OCI-LY1 (cell line): ENCODE results near the gene CAMTA1.

ENCODE experiments used
- H2AFZ ChIP-seq: fragments of 200-600 bp; sonication (generic), shearing (Covaris generic); 2 replicates; pipeline ENCODE4 v1.6.0; 2014; ENCODE audit warnings: antibody characterized with exemption, mild to moderate bottlenecking, low read length
- H3F3A ChIP-seq: fragments of 200-600 bp; sonication (generic), shearing (Covaris generic); 2 replicates; pipeline ENCODE4 v1.6.0; 2014; ENCODE audit warnings: mild to moderate bottlenecking, antibody characterized with exemption, low read length, moderate library complexity; ENCODE audit not compliant: insufficient read depth
- H3K27ac ChIP-seq: fragments of 200-600 bp; sonication (generic); 2 replicates; pipeline ENCODE4 v1.5.1; 2014; ENCODE audit warnings: low read length, mixed run types, mild to moderate bottlenecking, low read depth; ENCODE audit not compliant: poor library complexity, severe bottlenecking
- H3K27me3 ChIP-seq: fragments of 200-600 bp; sonication (generic); 2 replicates; pipeline ENCODE4 v1.6.0; 2014; ENCODE audit warnings: antibody characterized with exemption, mild to moderate bottlenecking, low read length, moderate library complexity; ENCODE audit not compliant: insufficient read depth
- H3K36me3 ChIP-seq: fragments of 200-600 bp; sonication (generic); 2 replicates; pipeline ENCODE4 v1.6.1; 2014; ENCODE audit warnings: mild to moderate bottlenecking, antibody characterized with exemption, low read length, moderate library complexity, mixed read lengths; ENCODE audit not compliant: insufficient read depth
- H3K4me1 ChIP-seq: fragments of 200-600 bp; sonication (generic); 2 replicates; pipeline ENCODE4 v1.5.1; 2014; ENCODE audit warnings: mild to moderate bottlenecking, low read length, moderate library complexity; ENCODE audit not compliant: insufficient read depth, severe bottlenecking
- H3K4me2 ChIP-seq: fragments of 200-600 bp; sonication (generic), shearing (Covaris generic); 2 replicates; pipeline ENCODE4 v1.6.1; 2014; ENCODE audit warnings: low read length
- H3K4me3 ChIP-seq: fragments of 200-600 bp; sonication (generic); 2 replicates; pipeline ENCODE4 v1.5.1; 2014; ENCODE audit warnings: low read length, low read depth, mild to moderate bottlenecking, mixed read lengths; ENCODE audit not compliant: poor library complexity, severe bottlenecking
- H3K79me2 ChIP-seq: fragments of 200-600 bp; shearing (Covaris generic); 2 replicates; pipeline ENCODE4 v1.6.1; 2016; ENCODE audit warnings: mixed run types, low read length, mixed read lengths; ENCODE audit not compliant: insufficient read depth
- H3K9ac ChIP-seq: fragments of 200-600 bp; sonication (generic), shearing (Covaris generic); 2 replicates; pipeline ENCODE4 v1.6.1; 2014; ENCODE audit warnings: mild to moderate bottlenecking, low read length, mixed read lengths
- H3K9me2 ChIP-seq: fragments of 200-600 bp; sonication (generic), shearing (Covaris generic); 2 replicates; pipeline ENCODE4 v1.6.1; 2014; ENCODE audit warnings: low read depth, mild to moderate bottlenecking, low read length, mixed read lengths
- H3K9me3 ChIP-seq: fragments of 200-600 bp; shearing (Covaris generic); 2 replicates; pipeline ENCODE4 v1.6.1; 2014; ENCODE audit warnings: low read length, mixed read lengths
- H4K20me1 ChIP-seq: fragments of 200-600 bp; sonication (generic), shearing (Covaris generic); 2 replicates; pipeline ENCODE4 v1.6.0; 2016; ENCODE audit warnings: mild to moderate bottlenecking, low read length; ENCODE audit not compliant: insufficient read depth
- EZH2 ChIP-seq: fragments of 200-600 bp; sonication (generic), shearing (Covaris generic); IDR thresholded peaks from 2 replicates; pipeline ENCODE4 v1.8.0; 2017; ENCODE audit warnings: borderline replicate concordance, mixed run types, mild to moderate bottlenecking, antibody characterized with exemption, low read length, moderate library complexity, mixed read lengths
- TF ChIP-seq, protein P1 (sequence below): fragments of 200-600 bp; sonication (generic), shearing (Covaris generic); IDR thresholded peaks from 2 replicates; pipeline ENCODE4 v1.5.1; 2017; ENCODE audit warnings: mild to moderate bottlenecking, antibody characterized with exemption, low read length, moderate library complexity, mixed read lengths

The CAMTA1 gene

DNA sequence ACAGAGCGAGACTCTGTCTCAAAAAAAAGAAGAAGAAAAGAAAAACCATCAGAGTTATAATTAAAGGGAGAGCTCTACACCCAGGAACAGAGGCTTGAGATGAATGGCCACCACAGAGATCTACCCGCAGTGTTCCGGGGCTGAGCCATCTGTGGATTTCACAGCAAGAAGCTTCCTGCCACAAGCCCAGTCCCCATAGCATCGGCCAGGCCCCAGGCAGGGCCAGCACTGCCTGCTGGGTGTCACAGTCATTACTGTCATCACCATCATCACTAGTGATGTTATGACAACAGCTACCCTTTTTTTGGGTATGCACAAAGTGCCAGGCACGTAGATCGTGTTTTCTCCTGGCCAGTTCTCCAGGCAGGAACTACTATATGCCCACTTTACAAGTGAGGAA, 874.3 kb downstream of the CAMTA1 start:
- H3K9me2 ChIP-seq = no peaks in the 10 kb centered on the region
- no peaks in the 10 kb centered on the region for H3K9me3 ChIP-seq
- H3K9ac ChIP-seq = no peak overlapping the region
- H3K79me2 ChIP-seq = no peaks in the 10 kb centered on the region
- no peaks in the 10 kb centered on the region for H3K27me3 ChIP-seq
- H3K36me3 ChIP-seq = no peaks in the 10 kb centered on the region
- no peaks in the 10 kb centered on the region for H3K4me1 ChIP-seq
- no peak overlapping the region for H3K4me3 ChIP-seq
- TF ChIP-seq EZH2 = no peak
- TF ChIP-seq, protein P1, sequence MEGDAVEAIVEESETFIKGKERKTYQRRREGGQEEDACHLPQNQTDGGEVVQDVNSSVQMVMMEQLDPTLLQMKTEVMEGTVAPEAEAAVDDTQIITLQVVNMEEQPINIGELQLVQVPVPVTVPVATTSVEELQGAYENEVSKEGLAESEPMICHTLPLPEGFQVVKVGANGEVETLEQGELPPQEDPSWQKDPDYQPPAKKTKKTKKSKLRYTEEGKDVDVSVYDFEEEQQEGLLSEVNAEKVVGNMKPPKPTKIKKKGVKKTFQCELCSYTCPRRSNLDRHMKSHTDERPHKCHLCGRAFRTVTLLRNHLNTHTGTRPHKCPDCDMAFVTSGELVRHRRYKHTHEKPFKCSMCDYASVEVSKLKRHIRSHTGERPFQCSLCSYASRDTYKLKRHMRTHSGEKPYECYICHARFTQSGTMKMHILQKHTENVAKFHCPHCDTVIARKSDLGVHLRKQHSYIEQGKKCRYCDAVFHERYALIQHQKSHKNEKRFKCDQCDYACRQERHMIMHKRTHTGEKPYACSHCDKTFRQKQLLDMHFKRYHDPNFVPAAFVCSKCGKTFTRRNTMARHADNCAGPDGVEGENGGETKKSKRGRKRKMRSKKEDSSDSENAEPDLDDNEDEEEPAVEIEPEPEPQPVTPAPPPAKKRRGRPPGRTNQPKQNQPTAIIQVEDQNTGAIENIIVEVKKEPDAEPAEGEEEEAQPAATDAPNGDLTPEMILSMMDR = no peak
- no peak overlapping the region for H3K4me2 ChIP-seq
- H2AFZ ChIP-seq = no peak overlapping the region
- no peak overlapping the region for H3K27ac ChIP-seq
- no peaks in the 10 kb centered on the region for H3F3A ChIP-seq
- no peaks in the 10 kb centered on the region for H4K20me1 ChIP-seq

DNA sequence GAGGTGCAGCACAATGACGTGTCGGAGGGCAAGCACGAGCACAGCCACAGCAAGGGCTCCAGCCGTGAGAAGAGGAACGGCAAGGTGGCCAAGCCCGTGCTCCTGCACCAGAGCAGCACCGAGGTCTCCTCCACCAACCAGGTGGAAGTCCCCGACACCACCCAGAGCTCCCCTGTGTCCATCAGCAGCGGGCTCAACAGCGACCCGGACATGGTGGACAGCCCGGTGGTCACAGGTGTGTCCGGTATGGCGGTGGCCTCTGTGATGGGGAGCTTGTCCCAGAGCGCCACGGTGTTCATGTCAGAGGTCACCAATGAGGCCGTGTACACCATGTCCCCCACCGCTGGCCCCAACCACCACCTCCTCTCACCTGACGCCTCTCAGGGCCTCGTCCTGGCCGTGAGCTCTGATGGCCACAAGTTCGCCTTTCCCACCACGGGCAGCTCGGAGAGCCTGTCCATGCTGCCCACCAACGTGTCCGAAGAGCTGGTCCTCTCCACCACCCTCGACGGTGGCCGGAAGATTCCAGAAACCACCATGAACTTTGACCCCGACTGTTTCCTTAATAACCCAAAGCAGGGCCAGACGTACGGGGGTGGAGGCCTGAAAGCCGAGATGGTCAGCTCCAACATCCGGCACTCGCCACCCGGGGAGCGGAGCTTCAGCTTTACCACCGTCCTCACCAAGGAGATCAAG, 878.3 kb downstream of the CAMTA1 start:
- Histone ChIP-seq H3K36me3 (no peaks in the 10 kb centered on the region), H3K9ac (no peak overlapping the region), H3K27me3 (no peaks in the 10 kb centered on the region), H3K9me2 (no peaks in the 10 kb centered on the region), H4K20me1 (no peaks in the 10 kb centered on the region), H3F3A (no peaks in the 10 kb centered on the region), H3K79me2 (no peaks in the 10 kb centered on the region), H3K4me3 (no peak overlapping the region), H3K27ac (no peak overlapping the region), H3K4me1 (no peaks in the 10 kb centered on the region), H3K9me3 (no peaks in the 10 kb centered on the region), H2AFZ (no peak overlapping the region), H3K4me2 (no peak overlapping the region)
- no peak for TF ChIP-seq EZH2
- TF ChIP-seq, protein P1 = no peak

DNA sequence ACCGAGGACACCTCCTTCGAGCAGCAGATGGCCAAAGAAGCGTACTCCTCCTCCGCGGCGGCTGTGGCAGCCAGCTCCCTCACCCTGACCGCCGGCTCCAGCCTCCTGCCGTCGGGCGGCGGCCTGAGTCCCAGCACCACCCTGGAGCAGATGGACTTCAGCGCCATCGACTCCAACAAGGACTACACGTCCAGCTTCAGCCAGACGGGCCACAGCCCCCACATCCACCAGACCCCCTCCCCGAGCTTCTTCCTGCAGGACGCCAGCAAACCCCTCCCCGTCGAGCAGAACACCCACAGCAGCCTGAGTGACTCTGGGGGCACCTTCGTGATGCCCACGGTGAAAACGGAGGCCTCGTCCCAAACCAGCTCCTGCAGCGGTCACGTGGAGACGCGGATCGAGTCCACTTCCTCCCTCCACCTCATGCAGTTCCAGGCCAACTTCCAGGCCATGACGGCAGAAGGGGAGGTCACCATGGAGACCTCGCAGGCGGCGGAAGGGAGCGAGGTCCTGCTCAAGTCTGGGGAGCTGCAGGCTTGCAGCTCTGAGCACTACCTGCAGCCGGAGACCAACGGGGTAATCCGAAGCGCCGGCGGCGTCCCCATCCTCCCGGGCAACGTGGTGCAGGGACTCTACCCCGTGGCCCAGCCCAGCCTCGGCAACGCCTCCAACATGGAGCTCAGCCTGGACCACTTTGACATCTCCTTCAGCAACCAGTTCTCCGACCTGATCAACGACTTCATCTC, 879.1 kb downstream of the CAMTA1 start:
- H3K27me3 ChIP-seq = 0 out of 2 replicates have a peak, but pooled peaks cover 3% of the 10 kb centered on the region
- H3K4me1 ChIP-seq = no peaks in the 10 kb centered on the region
- no peak overlapping the region for H3K9ac ChIP-seq
- H3K79me2 ChIP-seq = no peaks in the 10 kb centered on the region
- H2AFZ ChIP-seq = no peak overlapping the region
- no peaks in the 10 kb centered on the region for H3K9me2 ChIP-seq
- no peak overlapping the region for H3K4me3 ChIP-seq
- H4K20me1 ChIP-seq = no peaks in the 10 kb centered on the region
- no peaks in the 10 kb centered on the region for H3F3A ChIP-seq
- H3K36me3 ChIP-seq = no peaks in the 10 kb centered on the region
- TF ChIP-seq, protein P1 = no peak
- H3K27ac ChIP-seq = no peak overlapping the region
- no peak overlapping the region for H3K4me2 ChIP-seq
- no peaks in the 10 kb centered on the region for H3K9me3 ChIP-seq
